B cell (primary cell): ENCODE results near the gene FAM111A. TPM values are rescaled to one million over a fixed set of nuclear protein-coding genes. Genes with fewer than 3 reads are reported as not detected.

Experiments
- ATAC-seq: fragments of 200-7000 bp; cut with Tn5 transposase; one replicate; pipeline ENCODE4 v1.10.0; 2021; ENCODE audit warnings: low read depth, mild to moderate bottlenecking, moderate number of reproducible peaks, moderate library complexity
- CTCF ChIA-PET: fragments of 350-600 bp; sonication (Branson Sonifier 250); formaldehyde crosslinking; loops from one replicate; lab custom pipeline; 2021; ENCODE audit warnings: antibody characterized with exemption, inconsistent platforms; lab: Charles Lee
- POLR2A ChIA-PET: fragments of 350-600 bp; sonication (Branson Sonifier 250); formaldehyde crosslinking; loops from one replicate; lab custom pipeline; 2021; ENCODE audit warnings: antibody characterized with exemption; lab: Charles Lee
- DNase-seq: peaks from one replicate; pipeline ENCODE4 v3.0.0; 2013
- H2AFZ ChIP-seq: 2 replicates; pipeline ENCODE4 v1.6.1; 2012; ENCODE audit warnings: mild to moderate bottlenecking, low read depth, low read length; ENCODE audit not compliant: insufficient read depth, poor library complexity, severe bottlenecking
- H3K27ac ChIP-seq, 2 donors: 1 replicate in 1 of 2; 2 replicates in 1 of 2; pipeline ENCODE4 v1.5.1; 2012 to 2013; ENCODE audit warnings: low read length in 2 of 2, mild to moderate bottlenecking in 2 of 2, moderate library complexity in 1 of 2
- H3K27me3 ChIP-seq, 4 experiments: fragments of 200-600 bp in 1 of 4; sonication (generic) in 1 of 4; replicated peaks in 1 of 4; 1 replicate in 2 of 4; 2 replicates in 2 of 4; pipeline versions ENCODE4 v1.6.1 to v1.7.0; 2013 to 2016; ENCODE audit warnings: low read length in 3 of 4, mild to moderate bottlenecking in 2 of 4, mixed read lengths in 1 of 4, moderate library complexity in 1 of 4; ENCODE audit not compliant: insufficient read depth in 4 of 4, control insufficient read depth in 3 of 4; ENCODE audit errors: control extremely low read depth in 1 of 4
- H3K36me3 ChIP-seq, 2 experiments: replicated peaks in 1 of 2; 1 replicate in 1 of 2; 2 replicates in 1 of 2; pipeline versions ENCODE4 v1.6.1 to v1.7.1; 2013; ENCODE audit warnings: low read length in 1 of 2; ENCODE audit not compliant: insufficient read depth in 2 of 2, control insufficient read depth in 1 of 2; ENCODE audit errors: control extremely low read depth in 1 of 2, extremely low read depth in 1 of 2
- H3K4me1 ChIP-seq, 2 donors: fragments of 200-600 bp in 1 of 2; sonication (generic) in 1 of 2; 1 replicate in 1 of 2; 2 replicates in 1 of 2; pipeline versions ENCODE4 v1.5.1 to v1.6.1; 2013 to 2017; ENCODE audit warnings: low read length in 2 of 2; ENCODE audit not compliant: control insufficient read depth in 2 of 2, insufficient read depth in 2 of 2
- H3K4me2 ChIP-seq: replicated peaks from 2 replicates; pipeline ENCODE3; 2012; ENCODE audit warnings: mild to moderate bottlenecking, low read depth, low read length; ENCODE audit not compliant: poor library complexity, severe bottlenecking
- H3K4me3 ChIP-seq, 5 experiments: fragments of 200-600 bp in 1 of 5; sonication (generic) in 1 of 5; 1 replicate in 3 of 5; 2 replicates in 2 of 5; pipeline versions ENCODE4 v1.5.1 to v1.7.0; 2011 to 2016; ENCODE audit warnings: low read length in 4 of 5, mild to moderate bottlenecking in 4 of 5, low read depth in 2 of 5, control low read depth in 1 of 5, moderate library complexity in 1 of 5; ENCODE audit not compliant: insufficient read depth in 1 of 5; ENCODE audit errors: control extremely low read depth in 1 of 5, extremely low read depth in 1 of 5
- H3K79me2 ChIP-seq: fragments of 200-600 bp; sonication (generic); one replicate; pipeline ENCODE4 v1.6.0; 2016; ENCODE audit warnings: low read length; ENCODE audit not compliant: control insufficient read depth, insufficient read depth
- H3K9ac ChIP-seq: fragments of 200-600 bp; sonication (generic); 2 replicates; pipeline ENCODE4 v1.6.1; 2017; ENCODE audit warnings: mild to moderate bottlenecking, low read length, moderate library complexity
- H3K9me3 ChIP-seq, 3 donors: one replicate each; pipeline versions ENCODE4 v1.6.1 to v1.7.1; 2013; ENCODE audit warnings: low read length in 2 of 3; ENCODE audit not compliant: control insufficient read depth in 2 of 3, insufficient read depth in 1 of 3; ENCODE audit errors: control extremely low read depth in 1 of 3
- H4K20me1 ChIP-seq: 2 replicates; pipeline ENCODE4 v1.6.0; 2012; ENCODE audit warnings: mild to moderate bottlenecking, low read length; ENCODE audit not compliant: insufficient read depth, control insufficient read depth, poor library complexity, severe bottlenecking
- H3K27ac Mint-ChIP-seq: one replicate; pipeline ENCODE4 v1.8.0; 2021; ENCODE audit warnings: mixed read lengths
- H3K27me3 Mint-ChIP-seq: one replicate; pipeline ENCODE4 v1.8.0; 2021; ENCODE audit warnings: mixed read lengths
- H3K4me1 Mint-ChIP-seq: one replicate; pipeline ENCODE4 v1.8.0; 2021; ENCODE audit warnings: mixed read lengths
- H3K4me3 Mint-ChIP-seq: one replicate; pipeline ENCODE4 v1.8.0; 2021; ENCODE audit warnings: mixed read lengths
- H3K9me3 Mint-ChIP-seq: one replicate; pipeline ENCODE4 v1.8.0; 2022; ENCODE audit warnings: mixed read lengths; ENCODE audit not compliant: insufficient read depth
- EZH2 ChIP-seq: IDR thresholded peaks from 2 replicates; pipeline ENCODE4 v1.6.1; 2012; ENCODE audit warnings: borderline replicate concordance, low read depth, mild to moderate bottlenecking, moderate library complexity, low read length; ENCODE audit not compliant: insufficient read depth, poor library complexity, severe bottlenecking
- WGBS: methylation state at CpG from one replicate; pipeline ENCODE4 v1.1.5; 2013; ENCODE audit warnings: missing lambda C conversion rate; ENCODE audit not compliant: insufficient coverage; 5-methylcytosine and 5-hydroxymethylcytosine counted together
- intact Hi-C: fragments of 100-400 bp; cut with micrococcal nuclease; formaldehyde crosslinking; loops from one replicate; pipeline ENCODE4 v1.10.0; 2022
- polyA plus RNA-seq: library from polyadenylated mRNA; depleted of rRNA; stranded (reverse); fragments of >200 nt; gene quantifications from 2 replicates; pipeline ENCODE4 v1.2.3, GENCODE V29; 2012
- total RNA-seq, 2 donors: library from RNA; stranded (reverse); fragments of 120-200 nt in 1 of 2; gene quantifications; 1 replicate in 1 of 2; 2 replicates in 1 of 2; pipeline versions ENCODE4 v1.2.3 to v1.2.4, GENCODE V29; 2013 to 2022
- TF ChIP-seq, protein P1 (sequence below): fragments of 200-600 bp; IDR thresholded peaks from one replicate; pipeline ENCODE4 v1.8.0; 2022; ENCODE audit warnings: antibody characterized with exemption, mild to moderate bottlenecking

The FAM111A gene
- total and polyA plus RNA-seq, 2 donors (not counting 1 experiment from before 2014, with no cell fraction given): 57.0 to 120 TPM

DNA sequence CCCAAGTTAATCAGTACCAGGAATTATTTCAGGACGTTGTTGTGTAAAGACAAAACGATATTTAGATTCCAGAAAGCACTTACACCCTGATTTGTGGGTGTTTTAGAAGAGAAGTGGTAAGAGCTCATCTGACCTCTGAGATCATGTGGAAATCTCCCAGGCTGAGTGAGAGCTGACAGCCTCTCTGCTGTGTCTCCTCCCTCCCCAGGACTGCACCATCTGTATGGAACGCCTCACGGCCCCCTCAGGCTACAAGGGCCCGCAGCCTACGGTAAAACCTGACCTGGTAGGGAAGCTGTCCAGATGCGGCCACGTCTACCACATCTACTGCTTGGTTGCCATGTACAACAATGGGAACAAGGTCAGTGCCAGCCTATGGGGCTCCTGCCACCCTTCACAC is 49.2 kb downstream of the FAM111A start:
- Histone ChIP-seq H4K20me1 (peaks cover 16% of the 10 kb centered on the region), H3K4me2 (no peak overlapping the region), H3K79me2 (peaks cover 18% of the 10 kb centered on the region), H3K9ac (no peak overlapping the region), H2AFZ (no peak overlapping the region), H3K27me3 (no peaks in the 10 kb centered on the region), H3K4me1 (peaks cover 12 to 14% of the 10 kb centered on the region in 2 donors), H3K4me3 (no peak overlapping the region), H3K27ac (no peak overlapping the region), H3K36me3 (peaks cover 2 to 90% of the 10 kb centered on the region in 2 experiments), H3K9me3 (peaks cover 0 to 4% (median 0%) of the 10 kb centered on the region in 3 donors)
- Mint-ChIP-seq H3K9me3 (no peaks in the 10 kb centered on the region), H3K27ac (no peak overlapping the region), H3K4me3 (no peak overlapping the region), H3K27me3 (no peaks in the 10 kb centered on the region), H3K4me1 (peaks cover 22% of the 10 kb centered on the region)
- 100% methylated on average over 3 of the region's 8 CpGs for WGBS
- CTCF ChIA-PET: interaction anchor here (1.0 to 18.8 kb wide), 6 partner anchors 11 to 239 kb away, joined by 3 to 215 read pairs (median 4); partner anchors contain the start of gene DTX4
- DNase-seq (no peak), ATAC-seq (no peak)
- TF ChIP-seq EZH2: no peak
- TF ChIP-seq, protein P1, sequence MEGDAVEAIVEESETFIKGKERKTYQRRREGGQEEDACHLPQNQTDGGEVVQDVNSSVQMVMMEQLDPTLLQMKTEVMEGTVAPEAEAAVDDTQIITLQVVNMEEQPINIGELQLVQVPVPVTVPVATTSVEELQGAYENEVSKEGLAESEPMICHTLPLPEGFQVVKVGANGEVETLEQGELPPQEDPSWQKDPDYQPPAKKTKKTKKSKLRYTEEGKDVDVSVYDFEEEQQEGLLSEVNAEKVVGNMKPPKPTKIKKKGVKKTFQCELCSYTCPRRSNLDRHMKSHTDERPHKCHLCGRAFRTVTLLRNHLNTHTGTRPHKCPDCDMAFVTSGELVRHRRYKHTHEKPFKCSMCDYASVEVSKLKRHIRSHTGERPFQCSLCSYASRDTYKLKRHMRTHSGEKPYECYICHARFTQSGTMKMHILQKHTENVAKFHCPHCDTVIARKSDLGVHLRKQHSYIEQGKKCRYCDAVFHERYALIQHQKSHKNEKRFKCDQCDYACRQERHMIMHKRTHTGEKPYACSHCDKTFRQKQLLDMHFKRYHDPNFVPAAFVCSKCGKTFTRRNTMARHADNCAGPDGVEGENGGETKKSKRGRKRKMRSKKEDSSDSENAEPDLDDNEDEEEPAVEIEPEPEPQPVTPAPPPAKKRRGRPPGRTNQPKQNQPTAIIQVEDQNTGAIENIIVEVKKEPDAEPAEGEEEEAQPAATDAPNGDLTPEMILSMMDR: no peak
- POLR2A ChIA-PET: no interaction called here
- intact Hi-C loops: no loop called here

DNA sequence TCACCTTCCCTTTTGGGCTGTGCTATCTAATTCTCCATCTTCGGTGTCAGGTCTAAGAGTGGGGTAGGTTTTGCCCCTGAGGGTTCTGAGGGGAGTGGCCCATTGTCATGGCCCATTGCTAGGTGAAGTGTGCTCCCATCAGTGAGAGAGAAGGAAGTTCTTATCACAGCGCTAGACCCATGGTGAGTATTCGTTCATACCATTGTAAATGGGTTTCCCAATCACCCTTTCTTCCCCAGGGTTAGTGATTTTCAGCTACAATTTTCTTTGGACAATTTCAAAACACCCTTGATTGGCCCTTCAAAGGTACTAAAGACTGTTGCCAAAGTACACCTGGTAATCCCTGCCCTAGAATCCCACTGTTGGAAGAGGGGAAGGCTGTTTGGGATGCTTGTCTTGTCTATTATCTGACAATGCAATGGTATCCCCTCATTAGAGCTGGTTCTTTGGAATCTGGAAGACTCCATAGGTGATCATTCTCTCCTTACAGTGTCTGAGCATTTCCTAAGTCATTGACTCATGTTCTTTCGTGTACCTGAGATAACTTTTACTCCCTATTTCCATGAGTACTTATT is 49.9 kb downstream of the FAM111A start:
- no peaks in the 10 kb centered on the region for H3K9me3 Mint-ChIP-seq
- no peak overlapping the region for H3K4me2 ChIP-seq
- no peak for TF ChIP-seq EZH2
- TF ChIP-seq, protein P1: no peak
- peaks cover 12% of the 10 kb centered on the region for H3K79me2 ChIP-seq
- DNase-seq (no peak), ATAC-seq (no peak)
- no peak overlapping the region for H3K4me3 ChIP-seq
- peaks cover 12% of the 10 kb centered on the region for H4K20me1 ChIP-seq
- intact Hi-C loops: no loop called here
- no peaks in the 10 kb centered on the region for H3K27me3 ChIP-seq
- no peak overlapping the region for H3K4me3 Mint-ChIP-seq
- no peak overlapping the region for H2AFZ ChIP-seq
- peaks cover 0 to 4% (median 0%) of the 10 kb centered on the region in 3 donors for H3K9me3 ChIP-seq
- no peak overlapping the region for H3K27ac ChIP-seq
- no peak overlapping the region for H3K27ac Mint-ChIP-seq
- ChIA-PET POLR2A (no interaction called here), CTCF (interaction anchor here (0.9 to 18.8 kb wide), 8 partner anchors 10 to 238 kb away, joined by 3 to 215 read pairs (median 4); partner anchors contain the start of gene DTX4)
- peaks cover 12 to 16% of the 10 kb centered on the region in 2 donors for H3K4me1 ChIP-seq
- no peak overlapping the region for H3K9ac ChIP-seq
- peaks cover 25% of the 10 kb centered on the region for H3K4me1 Mint-ChIP-seq
- peaks cover 2 to 86% of the 10 kb centered on the region in 2 experiments for H3K36me3 ChIP-seq
- H3K27me3 Mint-ChIP-seq: no peaks in the 10 kb centered on the region
- 100% methylated on average over 2 of the region's 4 CpGs for WGBS
